Natural killer cell (primary cell): ENCODE measurements around the gene SP100. TPM values are rescaled to one million over a fixed set of nuclear protein-coding genes. Genes with fewer than 3 reads are reported as not detected.

Experiments used
- ATAC-seq, 3 donors: fragments of 150-1000 bp in 2 of 3; fragments of 200-7000 bp in 1 of 3; cut with Tn5 transposase; 1 replicate in 1 of 3; 2 replicates in 2 of 3; pipeline ENCODE4 v1.10.0; 2021; ENCODE audit warnings: mild to moderate bottlenecking in 2 of 3, moderate library complexity in 2 of 3
- DNase-seq, 2 donors: peaks; one replicate each; pipeline versions ENCODE4 v3.0.0 to v3.0.0-alpha.2; 2013 to 2021; ENCODE audit warnings: mixed read lengths in 1 of 2
- H3K27ac ChIP-seq: one replicate; pipeline ENCODE4 v1.5.1; 2013; ENCODE audit warnings: mild to moderate bottlenecking, low read length
- H3K27me3 ChIP-seq: one replicate; pipeline ENCODE4 v1.6.1; 2013; ENCODE audit warnings: low read length; ENCODE audit not compliant: control insufficient read depth, insufficient read depth
- H3K36me3 ChIP-seq: one replicate; pipeline ENCODE4 v1.6.1; 2013; ENCODE audit warnings: low read length; ENCODE audit not compliant: control insufficient read depth, insufficient read depth
- H3K4me1 ChIP-seq: one replicate; pipeline ENCODE4 v1.6.1; 2013; ENCODE audit warnings: low read length; ENCODE audit not compliant: control insufficient read depth, insufficient read depth
- H3K4me3 ChIP-seq: one replicate; pipeline ENCODE4 v1.5.1; 2013; ENCODE audit warnings: low read length
- H3K9me3 ChIP-seq: one replicate; pipeline ENCODE4 v1.6.1; 2013; ENCODE audit warnings: low read length; ENCODE audit not compliant: control insufficient read depth, insufficient read depth
- H3K27ac Mint-ChIP-seq, 2 donors: one replicate each; pipeline ENCODE4 v1.8.0; 2022; ENCODE audit warnings: mild to moderate bottlenecking in 2 of 2, mixed read lengths in 2 of 2, moderate library complexity in 1 of 2
- H3K27me3 Mint-ChIP-seq, 2 donors: one replicate each; pipeline ENCODE4 v1.8.0; 2022; ENCODE audit warnings: low read depth in 2 of 2, mixed read lengths in 2 of 2
- H3K36me3 Mint-ChIP-seq: one replicate; pipeline ENCODE4 v1.8.0; 2022; ENCODE audit warnings: mixed read lengths
- H3K4me1 Mint-ChIP-seq, 2 donors: one replicate each; pipeline ENCODE4 v1.8.0; 2022; ENCODE audit warnings: mixed read lengths in 2 of 2
- H3K4me3 Mint-ChIP-seq: one replicate; pipeline ENCODE4 v1.8.0; 2022; ENCODE audit warnings: mild to moderate bottlenecking, moderate library complexity, mixed read lengths
- H3K9me3 Mint-ChIP-seq, 2 donors: one replicate each; pipeline ENCODE4 v1.8.0; 2022; ENCODE audit warnings: mixed read lengths in 2 of 2
- CTCF ChIP-seq: fragments of 200-600 bp; IDR thresholded peaks from one replicate; pipeline ENCODE4 v1.8.0; 2022; ENCODE audit warnings: antibody characterized with exemption
- WGBS: methylation state at CpG from one replicate; pipeline ENCODE4 v1.1.7; 2013; ENCODE audit warnings: missing lambda C conversion rate; ENCODE audit not compliant: insufficient coverage; 5-methylcytosine and 5-hydroxymethylcytosine counted together
- intact Hi-C: fragments of 100-400 bp; cut with micrococcal nuclease; formaldehyde crosslinking; loops from one replicate; pipeline ENCODE4 v1.14.2; 2022
- total RNA-seq, 4 donors: library from RNA; stranded (reverse); fragments of 120-200 nt in 1 of 4; gene quantifications; one replicate each; pipeline versions ENCODE4 v1.2.3 to v1.2.4, GENCODE V29; 2013 to 2022

Gene SP100
- total RNA-seq, 3 donors from 2014 or later (not counting 1 experiment from before 2014, with no cell fraction given) = 338 to 393 (median 363) TPM

GRCh38 chr2:230586328-230586982 is 170.5 kb downstream of the SP100 start:
- Mint-ChIP-seq H3K27me3 (peaks cover 0 to 3% of the 10 kb centered on the region in 2 donors), H3K4me3 (no peak overlapping the region), H3K36me3 (peaks cover 8% of the 10 kb centered on the region), H3K4me1 (peaks cover 19 to 20% of the 10 kb centered on the region in 2 donors), H3K27ac (no peak overlapping the region), H3K9me3 (no peaks in the 10 kb centered on the region)
- no peak overlapping the region for H3K27ac ChIP-seq
- no peaks in the 10 kb centered on the region for H3K36me3 ChIP-seq
- ATAC-seq (no peak), DNase-seq (no peak)
- no peaks in the 10 kb centered on the region for H3K9me3 ChIP-seq
- H3K4me1 ChIP-seq = peaks cover 10% of the 10 kb centered on the region
- intact Hi-C loops = no loop called here
- H3K27me3 ChIP-seq = no peaks in the 10 kb centered on the region
- H3K4me3 ChIP-seq = no peak overlapping the region
- no CpG with 5 or more reads among the region's 2 CpGs for WGBS
- no peak for TF ChIP-seq CTCF

- H3K9me3 Mint-ChIP-seq = no peaks in the 10 kb centered on the region
- intact Hi-C loops = no loop called here
Observed at GRCh38 chr2:230589025-230589424, 173.0 kb downstream of the SP100 start.

GRCh38 chr2:230589497-230590015 is 173.6 kb downstream of the SP100 start:
- Mint-ChIP-seq H3K4me1 (peaks cover 36 to 49% of the 10 kb centered on the region in 2 donors), H3K27me3 (no peaks in the 10 kb centered on the region), H3K27ac (peak overlapping the region; percentile 35 to 71), H3K36me3 (peaks cover 8% of the 10 kb centered on the region), H3K9me3 (no peaks in the 10 kb centered on the region), H3K4me3 (no peak overlapping the region)
- no peak overlapping the region for H3K4me3 ChIP-seq
- intact Hi-C loops = no loop called here
- WGBS = 57% methylated on average over 2 of the region's 3 CpGs
- ATAC-seq (peak; percentile 38 to 60 (median 49)), DNase-seq (no peak)
- peaks cover 38% of the 10 kb centered on the region for H3K4me1 ChIP-seq
- peak overlapping the region; percentile 10 for H3K27ac ChIP-seq
- H3K9me3 ChIP-seq = no peaks in the 10 kb centered on the region
- H3K36me3 ChIP-seq = no peaks in the 10 kb centered on the region
- no peak for TF ChIP-seq CTCF
- no peaks in the 10 kb centered on the region for H3K27me3 ChIP-seq

More at GRCh38 chr2:230589025-230589424, 173.0 kb downstream of the SP100 start:
- peaks cover 33% of the 10 kb centered on the region for H3K4me1 ChIP-seq
- DNase-seq = no peak
- Mint-ChIP-seq H3K4me1 (peaks cover 36 to 44% of the 10 kb centered on the region in 2 donors), H3K36me3 (peaks cover 8% of the 10 kb centered on the region), H3K27ac (no peak overlapping the region), H3K4me3 (no peak overlapping the region), H3K27me3 (no peaks in the 10 kb centered on the region)
- 75% methylated on average over 3 of the region's 3 CpGs for WGBS
- no peaks in the 10 kb centered on the region for H3K9me3 ChIP-seq
- no peak overlapping the region for H3K27ac ChIP-seq
- H3K36me3 ChIP-seq = no peaks in the 10 kb centered on the region
- no peak for TF ChIP-seq CTCF
- H3K4me3 ChIP-seq = no peak overlapping the region
- no peaks in the 10 kb centered on the region for H3K27me3 ChIP-seq
- no peak for ATAC-seq
